ENCODE results near the gene QSOX2. TPM values are rescaled to one million over a fixed set of nuclear protein-coding genes. Genes with fewer than 3 reads are reported as not detected.

The QSOX2 gene
- polyA plus RNA-seq, 1 experiment = 14.7 TPM

- CTCF ChIA-PET = no interaction called here
- H3K9me3 ChIP-seq (ENCODE audit: control insufficient read depth, insufficient read depth, low read length) = no peaks in the 10 kb centered on the region; the same call in 1 of the 2 replicates
- POLR2A ChIA-PET = interaction anchor here (0.5 kb wide), 1 partner anchor 43 kb away, joined by 3 read pairs; no protein-coding TSS in a partner anchor
- no peak overlapping the region for H3K27ac ChIP-seq (ENCODE audit: low read depth, low read length)
- peaks cover 57% of the 10 kb centered on the region for H3K27me3 ChIP-seq (ENCODE audit: control insufficient read depth, insufficient read depth, low read length)
- H3K4me3 ChIP-seq (ENCODE audit: low read depth, low read length) = no peak overlapping the region
- TF ChIP-seq CTCF (IDR thresholded peaks at IDR 0.05; ENCODE audit: low read depth, low read length) = no peak
- no peak for DNase-seq (ENCODE audit: low read depth, low spot score)
Measured at GRCh38 chr9:136202454-136203407, 42.9 kb downstream of the QSOX2 start.

- DNase-seq (ENCODE audit: low read depth, low spot score) = no peak
- ChIA-PET CTCF (no interaction called here), POLR2A (no interaction called here)
- peaks cover 66% of the 10 kb centered on the region for H3K27me3 ChIP-seq (ENCODE audit: control insufficient read depth, insufficient read depth, low read length)
- no peak for TF ChIP-seq CTCF (IDR thresholded peaks at IDR 0.05; ENCODE audit: low read depth, low read length)
- no peak overlapping the region for H3K27ac ChIP-seq (ENCODE audit: low read depth, low read length)
- no peak overlapping the region for H3K4me3 ChIP-seq (ENCODE audit: low read depth, low read length)
- H3K9me3 ChIP-seq (ENCODE audit: control insufficient read depth, insufficient read depth, low read length) = no peaks in the 10 kb centered on the region; the same call in 1 of the 2 replicates
Measured at GRCh38 chr9:136201609-136202453, 43.8 kb downstream of the QSOX2 start.

GRCh38 chr9:136201174-136201573 lies 44.4 kb downstream of the QSOX2 start:
- Histone ChIP-seq H3K27me3 (ENCODE audit: control insufficient read depth, insufficient read depth, low read length) (peaks cover 73% of the 10 kb centered on the region), H3K9me3 (ENCODE audit: control insufficient read depth, insufficient read depth, low read length) (no peaks in the 10 kb centered on the region; the same call in 1 of the 2 replicates), H3K4me3 (ENCODE audit: low read depth, low read length) (no peak overlapping the region), H3K27ac (ENCODE audit: low read depth, low read length) (no peak overlapping the region)
- CTCF ChIA-PET = no interaction called here
- no peak for TF ChIP-seq CTCF (IDR thresholded peaks at IDR 0.05; ENCODE audit: low read depth, low read length)
- POLR2A ChIA-PET = no interaction called here
- DNase-seq (ENCODE audit: low read depth, low spot score) = no peak

GRCh38 chr9:136200424-136200823 lies 45.2 kb downstream of the QSOX2 start:
- no peak overlapping the region for H3K27ac ChIP-seq (ENCODE audit: low read depth, low read length)
- TF ChIP-seq CTCF (IDR thresholded peaks at IDR 0.05; ENCODE audit: low read depth, low read length) = no peak
- DNase-seq (ENCODE audit: low read depth, low spot score) = no peak
- CTCF ChIA-PET = no interaction called here
- peaks cover 79% of the 10 kb centered on the region for H3K27me3 ChIP-seq (ENCODE audit: control insufficient read depth, insufficient read depth, low read length)
- H3K9me3 ChIP-seq (ENCODE audit: control insufficient read depth, insufficient read depth, low read length) = no peaks in the 10 kb centered on the region; the same call in 1 of the 2 replicates
- POLR2A ChIA-PET = no interaction called here
- H3K4me3 ChIP-seq (ENCODE audit: low read depth, low read length) = no peak overlapping the region

Measured in AG04450 (cell line).